Endothelial cell of umbilical vein (primary cell): ENCODE measurements around the gene FKBP6. TPM values are rescaled to one million over a fixed set of nuclear protein-coding genes. Genes with fewer than 3 reads are reported as not detected.

Source experiments
- BruUV-seq: library from RNA; stranded (reverse); fragments of 400-500 nt; replicated peaks from 2 replicates; lab custom pipeline; 2021; lab: Mats Ljungman, UMichigan
- CTCF ChIA-PET: fragments of 300-600, 350-600 bp; sonication (Branson Sonifier 250); formaldehyde crosslinking; loops from one replicate; lab custom pipeline; 2021; ENCODE audit warnings: antibody characterized with exemption, inconsistent platforms; lab: Charles Lee
- POLR2A ChIA-PET: fragments of 300-600, 350-600 bp; sonication (Branson Sonifier 250); formaldehyde crosslinking; loops from one replicate; lab custom pipeline; 2021; ENCODE audit warnings: antibody characterized with exemption, inconsistent platforms; lab: Charles Lee
- DNase-seq: peaks from one replicate; pipeline ENCODE4 v3.0.0-alpha.2; 2011; ENCODE audit warnings: low read depth, low spot score
- FAIRE-seq: peaks from 2 replicates; lab custom pipeline; 2011; peaks lifted over from hg19 to GRCh38; lab: Jason Lieb, UNC
- H2AFZ ChIP-seq: 2 replicates; pipeline ENCODE4 v1.6.0; 2012; ENCODE audit warnings: low read depth, low read length, control low read depth, inconsistent platforms
- H3K27ac ChIP-seq: 2 replicates; pipeline ENCODE4 v1.5.1; 2011; ENCODE audit warnings: low read depth, mild to moderate bottlenecking, control low read depth, low read length, moderate library complexity; ENCODE audit not compliant: insufficient read depth
- H3K27me3 ChIP-seq, 2 experiments: 2 replicates each; pipeline versions ENCODE4 v1.6.0 to v1.6.1; 2011; ENCODE audit warnings: low read length in 2 of 2, mixed read lengths in 1 of 2; ENCODE audit not compliant: control insufficient read depth in 2 of 2, insufficient read depth in 2 of 2
- H3K36me3 ChIP-seq, 2 experiments: 2 replicates in 1 of 2; 3 replicates in 1 of 2; pipeline ENCODE4 v1.5.1; 2011; ENCODE audit warnings: low read length in 2 of 2, mild to moderate bottlenecking in 1 of 2, moderate library complexity in 1 of 2; ENCODE audit not compliant: control insufficient read depth in 2 of 2, insufficient read depth in 2 of 2; ENCODE audit errors: extremely low read depth in 1 of 2
- H3K4me1 ChIP-seq: 3 replicates; pipeline ENCODE4 v1.5.1; 2011; ENCODE audit warnings: mild to moderate bottlenecking, low read length; ENCODE audit not compliant: control insufficient read depth, insufficient read depth; ENCODE audit errors: extremely low read depth
- H3K4me2 ChIP-seq: 2 replicates; pipeline ENCODE4 v1.6.1; 2011; ENCODE audit warnings: low read length, control low read depth, mixed read lengths; ENCODE audit not compliant: insufficient read depth
- H3K4me3 ChIP-seq, 3 experiments: fragments of 200-600 bp in 1 of 3; sonication (generic), shearing (Covaris generic) in 1 of 3; replicated peaks in 1 of 3; 2 replicates each; pipeline ENCODE4 v1.5.1; 2011 to 2016; ENCODE audit warnings: control low read depth in 3 of 3, low read length in 3 of 3, mild to moderate bottlenecking in 2 of 3, inconsistent platforms in 1 of 3, low read depth in 1 of 3, moderate library complexity in 1 of 3; ENCODE audit not compliant: insufficient read depth in 1 of 3
- H3K79me2 ChIP-seq: 2 replicates; pipeline ENCODE4 v1.6.0; 2012; ENCODE audit warnings: low read length, inconsistent platforms; ENCODE audit not compliant: control insufficient read depth, insufficient read depth
- H3K9ac ChIP-seq: replicated peaks from 2 replicates; pipeline ENCODE3; 2011; ENCODE audit warnings: low read length, control low read depth; ENCODE audit not compliant: insufficient read depth; ENCODE audit errors: extremely low read depth
- H3K9me1 ChIP-seq: replicated peaks from 3 replicates; pipeline ENCODE4 v1.6.0; 2011; ENCODE audit warnings: mild to moderate bottlenecking, low read length; ENCODE audit not compliant: control insufficient read depth, insufficient read depth; ENCODE audit errors: extremely low read depth
- H3K9me3 ChIP-seq: replicated peaks from 2 replicates; pipeline ENCODE4 v1.5.1; 2012; ENCODE audit warnings: low read length, inconsistent platforms; ENCODE audit not compliant: control insufficient read depth, insufficient read depth
- H4K20me1 ChIP-seq: replicated peaks from 2 replicates; pipeline ENCODE3; 2011; ENCODE audit warnings: mild to moderate bottlenecking, low read length; ENCODE audit not compliant: control insufficient read depth, insufficient read depth; ENCODE audit errors: extremely low read depth
- CTCF ChIP-seq, 2 donors: IDR thresholded peaks; 1 replicate in 1 of 2; 2 replicates in 1 of 2; pipeline ENCODE4 v1.5.1; 2011; ENCODE audit warnings: low read length in 2 of 2, mild to moderate bottlenecking in 2 of 2, moderate library complexity in 2 of 2, control low read depth in 1 of 2, inconsistent platforms in 1 of 2, low read depth in 1 of 2; ENCODE audit not compliant: insufficient read depth in 1 of 2; ENCODE audit errors: extremely low read depth in 1 of 2
- EZH2 ChIP-seq: IDR thresholded peaks from 2 replicates; pipeline ENCODE4 v1.6.1; 2012; ENCODE audit warnings: borderline replicate concordance, low read depth, mild to moderate bottlenecking, moderate library complexity, low read length, inconsistent platforms; ENCODE audit not compliant: severe bottlenecking
- POLR2A ChIP-seq: IDR thresholded peaks from 2 replicates; pipeline ENCODE4 v1.6.1; 2012; ENCODE audit warnings: low read depth, mild to moderate bottlenecking, control low read depth, low read length
- POLR2AphosphoS5 ChIP-seq: IDR thresholded peaks from 2 replicates; pipeline ENCODE4 v1.6.1; 2012; ENCODE audit warnings: low read depth, mild to moderate bottlenecking, control low read depth, low read length, moderate library complexity; ENCODE audit not compliant: insufficient read depth
- dilution Hi-C: fragments of 300-500 bp; cut with MboI; formaldehyde crosslinking; loops from one replicate; pipeline ENCODE4 v1.15.0; 2019; ENCODE audit warnings: low sequenced_read_pairs; ENCODE audit not compliant: extremely low pct_ligation_motif_present
- intact Hi-C: fragments of 100-400 bp; cut with micrococcal nuclease; formaldehyde crosslinking; loops from one replicate; pipeline ENCODE4 v1.10.0; 2022
- polyA plus RNA-seq, 4 experiments: library from polyadenylated mRNA; depleted of rRNA in 3 of 4; stranded (reverse) in 3 of 4; unstranded in 1 of 4; fragments of >200 nt; gene quantifications; 2 replicates each; pipeline versions ENCODE4 v1.2.1 to v1.2.3, GENCODE V29; 2011 to 2012; ENCODE audit warnings: missing spikeins in 1 of 4
- total RNA-seq: library from RNA; stranded (reverse); gene quantifications from 2 replicates; pipeline ENCODE4 v1.2.3, GENCODE V29; 2021

The FKBP6 gene
- total and polyA plus RNA-seq, 2 donors (not counting 3 experiments of a cell fraction or from before 2014, with no cell fraction given), result 0.04 TPM; not detected in 1

GRCh38 chr7:73358590-73359275, 30.8 kb downstream of the FKBP6 start:
- TF ChIP-seq EZH2 (no peak), POLR2AphosphoS5 (peak; percentile 2)
- ChIA-PET POLR2A (no interaction called here), CTCF (interaction anchor here (0.6 to 1.3 kb wide), 4 partner anchors 14 to 44 kb away, joined by 3 to 5 read pairs (median 4); no protein-coding TSS in a partner anchor)
- Histone ChIP-seq H3K9me3 (no peaks in the 10 kb centered on the region), H3K4me1 (peaks cover 10% of the 10 kb centered on the region), H3K9me1 (no peaks in the 10 kb centered on the region), H3K79me2 (no peaks in the 10 kb centered on the region), H3K27ac (peak overlapping the region; percentile 30), H3K36me3 (no peaks in the 10 kb centered on the region), H3K9ac (no peak overlapping the region), H3K4me2 (peak overlapping the region; percentile 57), H3K27me3 (no peaks in the 10 kb centered on the region), H4K20me1 (no peaks in the 10 kb centered on the region), H2AFZ (peak overlapping the region; percentile 18), H3K4me3 (peak overlapping the region in 1 of 3 experiments; percentile 21)
- DNase-seq (no peak), FAIRE-seq (no peak)
- dilution Hi-C loops (no loop called here), intact Hi-C loops (loop anchor here (2.0 kb wide), 1 partner anchor 74 kb away; the partner anchor contains the start of gene FZD9)
- BruUV-seq, result no TSS peak

- intact Hi-C loops, result loop anchor here (2.0 kb wide), 1 partner anchor 73 kb away; the partner anchor contains the start of gene FZD9
Observed at GRCh38 chr7:73359306-73359705, 31.3 kb downstream of the FKBP6 start.

More at GRCh38 chr7:73359306-73359705, 31.3 kb downstream of the FKBP6 start:
- no TSS peak for BruUV-seq
- H3K27me3 ChIP-seq, result no peaks in the 10 kb centered on the region
- no peaks in the 10 kb centered on the region for H4K20me1 ChIP-seq
- H3K9me3 ChIP-seq, result no peaks in the 10 kb centered on the region
- H3K9ac ChIP-seq, result no peak overlapping the region
- no peak overlapping the region for H2AFZ ChIP-seq
- ChIA-PET CTCF (interaction anchor here (0.6 kb wide), 1 partner anchor 45 kb away, joined by 4 read pairs; no protein-coding TSS in a partner anchor), POLR2A (no interaction called here)
- no peaks in the 10 kb centered on the region for H3K9me1 ChIP-seq
- FAIRE-seq (no peak), DNase-seq (no peak)
- dilution Hi-C loops, result no loop called here
- H3K4me3 ChIP-seq, result no peak overlapping the region
- H3K79me2 ChIP-seq, result no peaks in the 10 kb centered on the region
- peaks cover 10% of the 10 kb centered on the region for H3K4me1 ChIP-seq
- TF ChIP-seq CTCF (IDR thresholded peaks at IDR 0.05; ENCODE audit: extremely low read depth in 1 of 2, insufficient read depth in 1 of 2, low read depth in 1 of 2, low read length in 2 of 2) (no peak), POLR2AphosphoS5 (no peak), POLR2A (no peak)
- no peaks in the 10 kb centered on the region for H3K36me3 ChIP-seq
- no peak overlapping the region for H3K27ac ChIP-seq
- no peak overlapping the region for H3K4me2 ChIP-seq
